HG03354 (cell line): Measurements from ENCODE around the gene NR6A1.

ENCODE experiments used
- ATAC-seq: cut with Tn5 transposase; IDR thresholded peaks from one replicate; pipeline ENCODE4 v1.9.1; 2021; ENCODE audit warnings: mild to moderate bottlenecking; ENCODE audit not compliant: unreplicated experiment, poor library complexity, severe bottlenecking

NR6A1 gene

DNA sequence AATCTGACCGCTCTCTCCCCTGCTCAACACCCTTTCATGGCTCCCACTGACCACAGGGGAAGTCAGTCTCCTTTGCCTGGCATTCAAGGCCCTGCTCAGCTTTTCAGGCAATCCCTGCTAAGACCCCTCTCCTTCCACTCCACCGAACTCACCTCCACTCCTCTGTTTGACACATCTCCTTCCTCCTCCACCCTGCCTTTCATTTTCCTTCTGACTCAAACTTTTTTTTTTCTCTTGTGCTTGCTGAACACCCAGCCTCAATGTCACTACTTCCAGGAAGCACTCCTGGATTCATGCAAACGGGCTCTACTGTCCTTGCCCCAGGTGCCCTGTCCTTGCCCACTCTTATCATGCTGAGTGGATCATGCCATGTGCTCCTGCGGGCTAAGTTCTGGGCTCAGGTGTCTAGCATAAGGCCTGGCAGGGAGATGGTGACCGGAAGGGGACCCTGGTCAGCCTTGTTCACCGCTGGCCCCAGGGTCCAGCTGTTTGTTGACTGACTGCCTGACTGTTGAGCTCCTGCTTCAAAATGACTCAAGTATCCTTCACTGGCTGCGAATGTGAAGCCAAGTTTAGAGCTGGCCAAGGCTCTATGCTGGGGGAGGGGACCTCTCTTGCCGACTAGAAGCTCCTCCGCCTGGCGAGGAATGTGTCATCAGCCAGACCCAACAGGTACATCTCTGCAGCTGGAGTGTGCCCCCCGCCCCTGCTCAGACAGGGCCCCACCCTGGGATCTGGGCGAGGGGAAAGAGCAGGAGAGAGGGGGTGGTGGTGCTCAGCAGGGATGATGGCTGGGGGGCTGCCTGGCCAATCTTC, 270.1 kb downstream of the NR6A1 start:
- no peak for ATAC-seq

DNA sequence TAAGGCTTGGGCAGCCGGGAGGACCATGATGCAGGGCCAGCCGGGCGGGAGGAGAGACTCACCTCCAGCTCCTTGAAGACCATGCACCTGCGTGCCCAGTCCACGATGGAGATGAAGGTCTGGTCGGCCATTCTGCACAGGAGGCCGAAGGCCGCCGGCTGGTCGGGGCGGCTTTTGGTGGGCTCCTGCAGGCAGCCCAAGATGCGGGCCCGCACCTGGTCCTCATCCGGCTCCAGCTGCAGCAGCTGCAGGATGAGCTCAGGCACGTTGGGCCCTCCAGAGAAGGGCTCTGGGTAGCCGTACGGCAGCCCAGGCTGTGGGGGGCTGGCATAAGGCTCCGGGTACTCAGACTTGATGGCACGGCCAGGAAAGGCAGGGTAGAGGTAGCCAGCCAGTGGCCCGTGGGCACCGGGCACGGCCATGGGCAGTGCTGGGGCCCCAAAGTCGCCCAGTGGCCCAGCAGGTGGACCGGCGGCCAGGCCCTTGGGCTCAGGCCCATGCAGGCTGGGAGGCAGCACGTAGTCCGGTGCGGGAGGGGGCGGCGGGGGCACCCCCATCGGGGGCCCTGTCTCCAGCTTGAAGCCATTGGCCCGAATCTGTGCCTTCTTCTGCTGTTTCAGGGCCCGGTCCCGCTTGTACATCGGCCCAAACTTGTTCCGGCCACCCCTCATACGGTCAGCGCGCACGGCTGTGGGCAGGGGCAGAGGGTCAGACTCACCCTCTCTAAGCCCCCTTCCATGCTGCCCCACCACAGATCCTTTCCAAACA, 270.9 kb downstream of the NR6A1 start:
- ATAC-seq = no peak

DNA sequence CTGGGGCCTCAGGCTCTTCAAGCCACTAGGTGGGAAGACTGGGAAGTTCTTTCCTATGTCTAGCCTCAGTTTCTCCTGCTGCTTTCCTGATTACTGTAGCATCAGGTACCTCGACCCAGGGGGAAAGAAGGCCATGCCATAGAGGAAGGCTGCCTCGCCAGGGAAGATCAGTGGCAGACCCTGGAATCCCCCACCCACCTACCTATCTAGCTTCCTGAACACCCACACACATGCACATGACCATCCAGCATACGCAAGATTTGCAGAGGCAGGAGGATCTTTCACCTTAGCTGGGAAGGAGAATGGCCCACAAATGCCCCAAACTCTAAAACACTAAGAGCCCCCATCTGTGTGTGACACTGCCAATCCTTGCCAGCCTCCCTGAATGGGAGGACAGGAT, 271.9 kb downstream of the NR6A1 start:
- no peak for ATAC-seq

DNA sequence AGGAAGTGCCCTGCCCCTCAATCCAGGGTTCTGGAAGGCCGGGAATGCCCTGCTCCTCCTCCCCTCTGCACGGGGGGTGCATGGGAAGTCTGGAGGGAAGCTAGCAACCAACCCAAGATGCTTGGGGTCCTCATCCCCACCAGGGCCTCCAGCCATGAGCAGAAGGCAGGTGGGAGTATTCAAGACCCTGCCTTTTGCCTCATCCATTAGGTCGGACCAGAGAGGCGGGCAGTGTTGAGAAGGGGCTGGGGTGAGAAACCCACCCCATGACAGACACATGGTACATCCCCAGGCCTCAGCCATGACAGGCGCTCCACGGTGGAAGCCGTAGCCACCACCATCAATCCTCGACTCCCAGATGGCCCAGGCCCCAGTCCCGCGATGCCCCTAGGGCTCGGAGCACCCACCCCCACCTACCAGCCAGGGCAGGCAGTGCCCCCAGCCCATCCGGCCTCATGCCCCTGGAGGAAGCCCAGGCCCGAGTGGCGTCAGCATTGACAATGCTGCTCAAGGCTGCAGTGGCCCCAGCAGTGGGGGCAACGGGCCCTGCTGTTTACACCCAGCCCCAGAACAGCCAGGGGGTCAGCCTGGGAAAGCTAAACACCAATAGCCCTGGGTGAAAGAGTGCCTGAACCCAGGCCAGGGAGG, 272.5 kb downstream of the NR6A1 start:
- ATAC-seq = no peak

DNA sequence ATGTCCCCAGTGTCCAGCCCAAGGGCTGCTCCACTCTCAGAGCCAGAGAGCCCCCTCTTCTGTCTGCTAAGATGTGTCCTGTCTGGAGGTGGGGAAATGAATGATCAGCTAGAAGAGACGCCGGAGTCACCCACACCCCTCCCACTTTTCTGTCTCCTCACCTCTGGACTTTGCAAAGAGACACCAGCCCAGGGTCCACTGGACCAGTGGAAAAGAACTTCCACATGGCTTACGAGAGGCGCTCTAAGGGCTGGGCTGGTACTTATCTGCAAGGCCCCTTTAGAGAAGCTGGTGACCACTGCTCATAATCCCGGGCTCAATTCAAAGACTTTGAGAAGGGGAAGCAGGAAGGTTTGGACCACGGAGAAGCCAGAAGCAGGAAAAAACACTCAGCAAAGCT, 273.1 kb downstream of the NR6A1 start:
- ATAC-seq = no peak

DNA sequence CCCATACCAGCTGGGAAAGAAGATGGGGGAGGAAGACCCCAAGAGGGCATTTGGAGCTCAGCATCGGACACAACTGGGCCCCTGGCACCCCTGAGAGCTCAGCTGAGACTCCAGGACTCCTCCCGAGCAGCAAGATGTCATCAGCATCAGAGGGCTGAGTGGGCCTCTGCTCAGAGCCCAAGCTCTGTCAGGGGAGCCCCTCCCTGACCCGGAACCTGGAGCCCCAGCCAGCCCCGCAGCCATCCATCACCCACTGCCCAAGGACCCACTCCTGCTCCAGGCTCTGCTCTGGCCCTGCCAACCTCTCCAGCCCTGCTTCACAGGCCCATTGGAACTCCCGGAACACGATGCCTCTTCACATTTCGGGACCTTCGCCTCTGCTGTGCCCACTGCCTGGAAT, 273.7 kb downstream of the NR6A1 start:
- ATAC-seq = no peak

DNA sequence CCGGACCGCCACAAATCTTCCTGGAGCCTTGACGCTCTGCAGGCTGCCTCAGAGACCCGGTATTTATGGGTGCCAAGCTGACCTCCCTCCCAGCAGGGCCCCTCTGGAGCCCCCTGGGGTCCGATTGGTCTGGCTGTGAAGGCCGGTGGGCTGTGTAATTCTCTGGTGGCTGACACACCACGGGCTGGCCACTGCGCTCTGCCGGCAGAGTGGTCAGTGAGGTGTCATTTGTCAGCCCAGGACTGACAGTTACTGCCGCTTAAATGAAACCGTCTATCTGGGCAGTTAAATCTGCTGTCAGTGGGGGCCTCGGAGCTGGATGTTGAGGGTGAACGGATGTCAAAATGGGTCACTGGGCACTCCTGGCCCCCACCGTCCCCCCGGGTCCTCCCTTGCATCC, 274.6 kb downstream of the NR6A1 start:
- ATAC-seq = no peak

DNA sequence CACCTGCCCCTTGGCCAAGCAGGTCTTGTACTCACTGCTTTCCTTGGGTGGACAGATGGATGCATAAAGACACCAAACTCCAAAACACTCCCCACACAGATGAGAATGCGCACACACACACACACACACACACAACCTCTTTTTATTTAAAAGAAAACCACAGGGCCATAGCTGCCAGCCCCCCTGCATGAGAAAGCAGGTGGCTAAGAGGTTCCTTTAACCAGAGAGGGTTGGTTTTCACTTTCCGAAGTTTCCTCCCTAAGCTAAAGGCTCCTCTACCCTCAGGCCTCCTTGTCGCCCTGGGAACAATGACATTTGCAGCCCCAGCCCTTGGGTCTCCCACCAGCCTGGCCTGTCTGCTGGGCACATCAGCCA, 275.0 kb downstream of the NR6A1 start:
- no peak for ATAC-seq

DNA sequence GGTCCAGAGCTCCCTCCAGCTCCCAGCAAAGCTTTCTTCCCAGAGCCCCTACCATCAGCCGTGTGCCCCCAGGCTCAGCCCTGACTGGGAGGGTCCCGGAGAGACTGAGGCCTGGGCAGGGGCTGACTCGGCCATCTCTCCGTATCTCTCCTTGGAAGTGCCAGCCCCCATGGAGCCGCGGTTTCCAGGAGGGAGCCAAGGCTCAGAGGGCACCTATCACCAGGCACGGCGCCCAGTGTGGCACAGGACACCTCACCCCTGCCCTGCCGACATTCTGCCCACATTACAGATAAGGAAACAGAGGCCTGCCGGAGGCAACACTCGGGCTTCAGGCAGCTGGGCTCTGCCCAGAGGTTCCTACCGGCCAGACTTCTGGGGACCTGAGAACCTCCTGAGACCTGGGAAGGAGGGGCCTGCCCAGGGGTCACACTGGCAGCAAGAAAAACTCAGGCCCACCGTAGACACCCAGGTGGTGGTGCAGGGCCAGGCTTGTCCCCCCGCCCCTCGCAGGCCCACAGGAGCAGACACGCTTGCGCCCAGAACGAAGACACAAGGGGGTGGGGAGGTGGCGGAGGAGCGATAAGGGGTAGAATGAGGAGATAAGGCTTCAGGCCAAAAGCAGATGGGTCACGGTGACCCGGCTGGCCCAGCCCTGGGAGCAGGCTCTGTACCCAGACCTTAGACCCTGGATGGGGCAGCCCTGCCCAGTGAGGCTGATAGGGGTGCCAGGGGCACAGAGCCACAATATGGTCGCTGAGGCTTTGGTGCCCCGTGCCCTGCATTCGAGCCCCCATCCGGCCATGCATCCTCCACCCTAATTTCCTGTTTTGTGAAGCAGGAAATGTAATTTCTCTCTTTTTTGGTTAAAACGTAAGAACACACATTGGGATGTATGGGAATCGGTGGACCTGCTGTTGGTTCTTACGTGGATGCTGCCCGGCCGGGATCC, 275.7 kb downstream of the NR6A1 start:
- no peak for ATAC-seq

DNA sequence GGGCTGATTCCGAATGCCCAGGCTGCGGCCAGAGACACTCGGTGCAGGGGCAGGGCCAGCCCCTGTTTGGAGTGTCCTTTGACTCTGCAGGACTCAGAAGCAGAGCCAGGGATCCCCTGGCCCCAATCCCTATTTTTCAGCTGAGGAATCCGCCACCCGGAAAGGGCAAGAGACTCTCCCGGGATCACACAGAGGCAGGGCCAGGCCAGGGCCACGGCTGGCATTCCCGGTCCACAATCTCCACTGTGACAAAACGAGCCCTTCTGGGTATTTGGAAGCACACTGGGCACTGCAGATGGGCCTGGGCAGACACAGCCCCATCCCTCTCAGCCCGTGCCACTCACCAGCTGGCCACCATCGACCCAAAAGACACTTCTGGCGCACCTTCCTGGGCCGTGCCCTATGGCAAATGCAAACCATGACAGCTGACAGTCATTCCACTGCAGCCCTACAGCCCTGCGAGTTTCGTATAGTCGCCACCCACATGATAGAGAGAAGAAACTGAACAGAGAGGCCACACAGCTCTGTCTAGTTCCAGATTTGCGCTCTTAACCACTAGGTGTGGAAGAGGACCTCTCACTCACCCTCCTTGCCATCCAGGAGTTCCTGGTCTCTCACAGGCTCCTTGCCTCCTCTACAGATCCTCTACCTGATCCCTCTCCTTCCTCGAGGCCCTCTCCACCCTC, 277.2 kb downstream of the NR6A1 start:
- no peak for ATAC-seq

DNA sequence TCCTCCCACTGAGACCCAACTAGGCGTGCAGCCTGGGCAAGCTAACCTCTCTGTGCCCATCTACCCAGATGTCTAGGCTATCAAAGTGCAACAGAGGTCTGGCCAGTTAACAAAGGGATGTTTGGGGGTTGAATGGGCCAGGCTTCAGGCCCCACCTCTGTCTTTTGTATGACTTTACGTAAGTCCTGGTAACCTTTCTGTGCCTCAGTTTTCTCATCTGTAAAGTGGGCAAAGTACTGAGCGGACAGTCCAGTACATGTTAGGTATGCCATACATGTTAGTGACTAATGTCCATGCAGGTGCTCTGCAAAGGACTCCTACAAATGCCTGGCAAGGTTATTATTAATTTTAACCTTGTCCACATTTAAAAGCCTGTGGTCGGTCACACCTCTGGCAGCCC, 277.9 kb downstream of the NR6A1 start:
- no peak for ATAC-seq

DNA sequence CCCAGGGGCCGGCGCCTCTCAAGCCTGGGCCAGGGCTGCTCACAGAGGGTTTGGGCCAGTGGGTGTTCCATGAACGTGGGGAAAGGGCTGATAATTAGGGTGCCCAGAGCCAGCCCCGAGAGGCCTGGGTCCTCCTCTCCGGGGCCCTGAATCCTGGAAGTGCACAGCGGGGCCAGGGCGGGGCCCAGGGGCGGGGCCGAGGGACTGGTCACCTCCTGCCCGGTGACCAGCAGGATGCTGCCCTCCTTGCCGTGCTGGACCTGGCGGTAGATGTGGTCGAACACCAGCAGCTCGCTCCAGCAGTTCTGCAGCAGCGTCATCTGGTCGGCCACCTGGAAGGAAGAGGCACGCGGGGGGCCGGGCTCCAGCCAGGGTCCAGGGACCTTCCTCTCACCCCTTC, 278.3 kb downstream of the NR6A1 start:
- no peak for ATAC-seq

DNA sequence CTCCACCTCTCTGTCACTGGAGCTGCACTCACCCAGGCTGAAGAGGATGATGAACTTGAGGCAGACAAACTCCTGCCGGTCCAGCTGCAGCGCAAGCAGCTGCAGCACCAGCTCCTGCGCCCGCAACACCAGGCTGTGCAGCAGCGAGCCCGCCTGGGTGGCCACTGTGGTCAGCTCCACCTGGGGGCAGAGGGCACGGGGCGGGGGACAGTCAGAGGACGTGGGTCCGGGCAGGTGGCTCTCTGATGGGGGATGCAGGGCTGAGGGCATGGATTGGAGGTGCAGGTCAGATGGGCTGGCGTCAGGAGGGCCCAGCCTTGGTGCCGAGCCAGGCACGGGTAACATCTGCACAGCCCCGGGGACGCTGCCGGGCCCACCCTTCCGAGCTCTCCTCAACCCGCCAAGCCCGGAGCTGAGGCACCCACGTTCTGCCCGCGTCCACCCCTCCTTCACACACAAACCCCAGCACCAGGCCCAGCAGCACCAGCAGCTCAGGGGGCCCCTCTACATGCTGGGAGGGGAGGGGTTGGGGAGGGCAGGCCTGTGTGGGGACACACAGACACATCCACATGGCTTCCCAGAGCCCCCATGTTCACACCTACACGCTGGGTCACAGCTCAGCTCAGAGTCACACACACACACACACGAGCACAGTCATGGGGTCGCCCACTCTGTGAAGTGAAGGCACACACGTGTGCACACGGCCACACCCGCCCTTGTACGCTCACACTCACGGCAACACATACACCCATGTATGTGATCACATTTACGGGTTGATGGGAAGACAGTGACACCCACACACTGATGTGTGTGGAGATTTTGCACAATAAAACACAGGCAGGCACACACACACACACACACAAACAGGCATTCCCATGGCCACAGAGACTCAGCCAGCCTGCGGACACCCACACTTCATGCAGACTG, 279.8 kb downstream of the NR6A1 start:
- no peak for ATAC-seq

DNA sequence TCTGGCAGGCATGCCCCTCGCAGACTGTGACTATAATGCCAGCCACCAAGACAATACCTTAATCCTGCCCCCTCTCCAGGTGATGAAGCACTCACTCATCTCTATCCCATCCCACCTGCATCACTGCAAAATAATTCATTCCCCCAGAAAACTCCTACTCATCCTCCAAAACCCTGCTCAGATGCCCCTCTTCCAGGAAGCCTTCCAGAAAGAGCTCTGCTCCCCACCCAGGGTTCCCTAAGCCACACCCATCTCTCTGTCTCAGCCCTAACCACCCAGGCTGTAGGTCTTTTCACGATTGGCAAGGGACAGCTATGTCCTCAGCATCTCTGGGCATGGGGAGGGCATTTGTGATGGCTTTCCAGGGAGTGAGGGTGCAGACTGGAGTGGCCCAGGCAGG, 281.1 kb downstream of the NR6A1 start:
- ATAC-seq = no peak

DNA sequence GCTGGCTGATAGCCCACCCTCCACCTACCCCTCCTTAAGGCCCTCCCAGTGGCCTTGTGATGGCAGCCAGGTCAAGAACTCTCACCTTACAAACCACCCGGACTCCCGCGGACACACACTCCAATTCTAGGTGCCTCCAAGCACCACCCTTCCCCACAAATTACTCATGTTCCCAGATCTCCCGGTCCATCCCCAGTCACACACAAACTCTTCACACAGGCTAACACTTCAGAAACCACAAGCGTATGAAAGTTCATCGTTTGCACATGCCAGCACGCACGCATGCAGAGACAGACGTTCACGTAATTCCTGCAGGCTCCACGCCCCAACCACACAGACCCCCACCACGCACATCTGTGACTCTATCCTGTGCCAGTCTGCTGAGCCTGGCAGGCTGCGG, 281.9 kb downstream of the NR6A1 start:
- ATAC-seq = no peak

DNA sequence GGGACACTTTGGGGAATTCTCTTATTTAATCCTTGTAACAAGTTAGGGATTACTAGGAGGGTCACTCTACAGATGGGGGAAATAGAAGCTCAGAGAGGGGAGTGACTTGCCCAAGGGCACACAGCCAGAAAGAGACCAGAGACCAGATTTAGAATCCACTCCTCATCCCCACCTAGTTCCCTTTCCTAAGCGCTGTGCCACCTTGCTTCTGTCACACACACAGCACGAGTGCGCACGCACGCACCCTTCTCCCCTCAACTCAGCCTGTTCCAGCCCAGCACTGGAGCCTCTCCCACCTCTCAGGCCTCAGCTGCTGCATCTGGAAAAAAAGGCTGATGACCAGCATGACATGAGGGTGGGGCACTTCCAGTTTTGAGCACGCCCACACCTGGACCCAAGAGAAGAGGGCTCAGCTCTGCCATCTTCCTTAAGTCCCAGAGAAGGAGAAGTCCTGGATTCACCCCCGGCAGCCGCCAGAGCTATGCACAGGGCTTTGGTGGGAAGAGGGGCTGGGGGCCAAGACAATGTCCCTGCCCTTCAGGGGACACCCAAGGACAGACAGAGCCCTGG, 282.4 kb downstream of the NR6A1 start:
- ATAC-seq = no peak

DNA sequence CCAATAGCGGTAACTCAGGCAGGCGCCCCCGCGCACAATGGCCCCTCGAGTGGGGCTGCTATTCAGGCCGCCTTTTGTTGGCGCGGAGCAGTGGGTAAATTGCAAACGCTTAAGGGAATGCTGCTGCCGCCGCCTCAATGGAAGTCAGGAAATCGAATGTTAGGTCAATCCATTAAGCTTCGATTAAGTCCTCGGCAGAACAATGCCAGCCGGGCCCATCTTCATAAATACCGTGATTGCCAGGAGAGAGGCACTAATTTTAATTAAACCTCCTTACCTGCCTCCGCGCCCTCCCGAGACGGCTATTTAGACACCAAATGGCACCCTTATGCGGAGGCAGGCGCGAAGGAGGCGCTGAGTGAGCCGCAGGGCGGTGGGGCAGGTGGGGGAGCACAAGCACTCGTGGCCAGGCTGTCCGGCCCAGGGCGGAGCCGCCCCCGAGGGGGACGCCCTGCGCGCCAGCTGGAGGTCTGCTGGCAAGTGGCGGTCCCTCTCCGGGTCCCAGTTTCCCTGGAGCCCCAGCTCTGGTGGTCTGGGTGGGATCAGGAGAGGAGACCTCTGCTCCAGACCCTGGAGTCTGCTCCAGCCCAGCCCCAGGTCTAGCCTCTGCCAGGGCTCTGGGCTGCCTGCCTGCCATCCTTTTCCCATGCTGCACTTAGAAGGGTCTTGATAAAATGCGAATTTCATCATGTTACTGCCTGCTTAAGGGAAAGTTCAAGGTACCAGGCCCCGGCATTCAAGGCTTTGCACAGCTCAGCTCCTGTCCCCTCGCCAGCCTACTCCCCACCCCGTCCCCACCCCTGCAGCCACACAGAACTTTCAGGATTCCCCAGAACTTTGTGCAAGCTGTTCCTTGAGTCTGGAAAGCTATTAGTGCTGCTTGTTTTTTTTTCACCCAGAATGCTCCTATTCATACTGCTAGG, 283.6 kb downstream of the NR6A1 start:
- ATAC-seq = no peak
